ENCODE measurements around the gene NUFIP2.

GRCh38 chr17:29293890-29294579 lies at the start of gene NUFIP2:
- TF ChIP-seq GATA2 (IDR thresholded peaks at IDR 0.05; ENCODE audit: low read depth, low read length) (no peak), GATA3 (IDR thresholded peaks at IDR 0.05; ENCODE audit: low read depth, low read length) (no peak)
